GM18868 (cell line): Measurements from ENCODE around the gene POU2F1.

Source experiments
- ATAC-seq: cut with Tn5 transposase; IDR thresholded peaks from one replicate; pipeline ENCODE4 v1.9.1; 2021; ENCODE audit warnings: mild to moderate bottlenecking, moderate library complexity; ENCODE audit not compliant: unreplicated experiment

POU2F1 gene

GRCh38 chr1:167412920-167413319 lies 192.2 kb downstream of the POU2F1 start:
- no peak for ATAC-seq

GRCh38 chr1:167413328-167413727 lies 192.6 kb downstream of the POU2F1 start:
- no peak for ATAC-seq

DNA sequence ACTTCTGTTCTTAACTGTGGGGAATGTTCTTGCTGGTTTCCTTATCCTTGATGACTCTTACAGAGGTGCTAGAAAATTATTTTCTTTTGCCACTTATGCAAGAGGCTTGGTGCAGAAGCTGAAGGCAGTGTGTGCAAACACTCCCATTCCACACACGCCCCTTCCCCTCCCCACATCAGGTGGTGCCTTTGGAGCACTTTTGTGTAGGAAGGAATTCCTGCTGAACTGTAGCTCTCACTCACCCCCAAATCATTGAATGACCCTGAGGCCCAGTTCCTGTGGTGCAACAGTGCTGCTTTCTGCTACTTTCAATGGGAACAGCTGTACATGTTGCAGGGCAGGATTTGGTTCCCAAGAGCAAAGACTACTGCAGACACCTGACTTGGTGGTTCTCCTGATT lies 195.8 kb downstream of the POU2F1 start:
- no peak for ATAC-seq

DNA sequence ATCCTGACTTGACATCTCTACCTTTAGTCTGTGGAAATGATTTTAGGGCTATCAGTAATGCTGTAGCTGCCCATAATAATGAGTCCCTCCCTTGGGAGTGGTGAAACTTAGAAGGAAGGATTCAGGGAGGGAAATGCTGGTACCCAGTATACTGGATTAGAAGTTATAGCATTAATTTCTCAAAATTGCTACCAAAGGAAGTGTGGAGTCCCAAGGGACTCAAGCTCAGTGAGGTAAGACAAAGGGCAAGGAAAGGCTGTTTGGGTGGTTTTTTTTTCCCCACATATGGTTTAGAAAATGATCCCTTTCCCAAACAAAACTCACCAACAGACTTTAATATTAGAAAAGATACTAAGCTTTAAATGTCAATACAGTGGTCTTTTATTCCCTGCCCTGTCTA lies 197.7 kb downstream of the POU2F1 start:
- ATAC-seq, result no peak

- ATAC-seq, result no peak
These were observed 198.6 kb downstream of the POU2F1 start for GRCh38 chr1:167419245-167419644.

GRCh38 chr1:167420510-167420909 lies 199.8 kb downstream of the POU2F1 start:
- ATAC-seq, result no peak

DNA sequence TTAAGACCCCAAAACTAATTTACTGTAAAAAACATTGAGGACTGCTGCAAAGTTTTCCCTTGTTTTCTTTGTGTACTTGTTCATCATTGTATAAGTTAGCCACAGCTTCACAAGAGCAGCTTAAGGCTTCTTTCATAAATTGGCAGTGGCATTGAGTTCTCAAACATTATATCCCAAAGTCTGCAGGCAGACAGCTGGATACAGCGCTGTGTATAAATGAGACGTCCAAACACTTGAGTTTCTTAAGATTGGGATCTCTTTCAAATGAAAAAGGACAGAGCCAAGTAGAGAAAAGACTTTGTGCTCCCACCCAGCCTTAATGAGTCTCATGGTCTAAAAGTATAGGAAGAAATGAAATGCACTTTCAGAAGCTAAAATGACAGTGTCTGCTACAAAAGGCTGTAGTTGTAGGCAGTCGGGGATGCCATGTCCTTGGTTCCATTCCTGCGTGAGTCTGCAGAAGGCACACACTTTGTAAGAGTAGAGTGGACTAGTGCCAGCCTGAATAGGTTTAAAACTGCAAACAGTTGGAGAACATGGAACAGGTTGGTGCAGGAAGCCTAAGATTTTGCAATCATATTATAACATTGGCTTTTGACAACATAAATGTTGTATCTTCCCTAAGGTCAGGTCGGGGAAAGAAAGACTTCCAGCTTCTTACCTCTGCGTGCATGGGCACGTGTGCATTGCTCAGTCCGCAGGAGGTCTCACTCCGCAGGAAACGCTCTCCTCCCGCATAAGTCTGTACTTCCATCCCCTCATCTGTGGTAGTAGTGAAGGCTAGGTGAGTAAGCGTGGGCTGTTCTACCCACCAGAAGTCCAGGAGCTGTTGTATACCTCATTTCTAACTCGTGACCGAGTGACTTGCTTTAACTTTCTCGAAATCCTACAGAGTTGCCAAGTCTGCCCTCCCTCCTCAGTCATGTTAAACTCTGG lies 203.3 kb downstream of the POU2F1 start:
- no peak for ATAC-seq

GRCh38 chr1:167425482-167425881 lies 204.8 kb downstream of the POU2F1 start:
- no peak for ATAC-seq

- ATAC-seq, result no peak
These were observed 206.0 kb downstream of the POU2F1 start for GRCh38 chr1:167426716-167427115.

- ATAC-seq, result no peak
These were observed 207.2 kb downstream of the POU2F1 start for GRCh38 chr1:167427848-167428247.

GRCh38 chr1:167428395-167428794 lies 207.7 kb downstream of the POU2F1 start:
- no peak for ATAC-seq

GRCh38 chr1:167429612-167430011 lies 208.9 kb downstream of the POU2F1 start:
- ATAC-seq, result peak; percentile 34

- ATAC-seq, result peak; percentile 40
These were observed 209.6 kb downstream of the POU2F1 start for GRCh38 chr1:167430134-167430848.

DNA sequence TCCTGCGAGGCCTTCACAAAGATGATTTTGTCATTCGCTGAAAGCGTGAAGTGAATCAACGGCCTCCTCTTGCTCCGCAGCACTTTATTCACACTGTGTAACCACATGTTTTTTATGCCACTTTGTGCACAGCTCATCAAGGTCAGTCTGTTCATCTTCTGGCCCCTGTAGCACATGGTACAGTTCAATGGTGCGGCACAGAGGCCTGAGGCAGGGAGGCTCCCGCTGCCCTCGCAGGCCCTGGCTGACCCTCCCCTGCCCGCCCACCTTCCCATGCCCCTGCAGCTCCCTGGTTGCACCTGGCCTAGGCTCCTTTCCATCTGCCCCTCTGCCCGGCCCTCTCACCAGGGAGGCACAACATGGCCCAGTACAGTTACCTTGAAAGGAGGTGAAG lies 210.2 kb downstream of the POU2F1 start:
- ATAC-seq, result peak; percentile 20

DNA sequence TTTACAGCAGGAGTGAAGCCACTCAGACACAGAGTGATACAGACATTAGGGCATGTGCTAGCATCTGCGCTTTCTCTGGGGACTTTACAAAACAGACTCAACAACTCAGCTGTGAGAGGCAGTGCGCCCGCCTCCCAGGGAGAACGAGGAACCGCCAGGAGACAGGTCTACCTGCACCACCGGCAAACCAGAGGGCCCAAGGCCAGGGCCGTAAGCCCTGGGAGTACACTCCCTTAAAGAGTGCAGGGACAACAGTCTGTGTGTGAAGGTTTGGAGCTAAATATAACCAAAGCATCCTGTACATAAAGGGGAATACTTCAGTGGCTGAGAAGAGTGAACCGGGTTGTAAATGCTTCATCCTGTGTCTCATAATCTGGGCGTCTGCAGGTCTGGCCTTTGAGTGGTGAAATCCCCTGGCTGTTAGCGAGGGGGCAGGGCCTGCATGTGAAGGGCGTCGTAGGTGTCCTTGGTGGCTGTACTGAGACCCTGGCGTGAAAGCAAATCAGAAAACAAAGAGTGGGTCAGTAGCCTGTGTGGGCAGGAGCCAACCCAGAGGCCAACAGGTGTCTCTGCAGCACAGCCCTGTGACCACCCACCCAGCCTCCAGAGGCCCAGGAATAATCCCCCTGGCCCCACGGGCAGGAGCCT lies 210.7 kb downstream of the POU2F1 start:
- ATAC-seq, result peak; percentile 58

- no peak for ATAC-seq
These were observed 211.4 kb downstream of the POU2F1 start for GRCh38 chr1:167431909-167432650.

DNA sequence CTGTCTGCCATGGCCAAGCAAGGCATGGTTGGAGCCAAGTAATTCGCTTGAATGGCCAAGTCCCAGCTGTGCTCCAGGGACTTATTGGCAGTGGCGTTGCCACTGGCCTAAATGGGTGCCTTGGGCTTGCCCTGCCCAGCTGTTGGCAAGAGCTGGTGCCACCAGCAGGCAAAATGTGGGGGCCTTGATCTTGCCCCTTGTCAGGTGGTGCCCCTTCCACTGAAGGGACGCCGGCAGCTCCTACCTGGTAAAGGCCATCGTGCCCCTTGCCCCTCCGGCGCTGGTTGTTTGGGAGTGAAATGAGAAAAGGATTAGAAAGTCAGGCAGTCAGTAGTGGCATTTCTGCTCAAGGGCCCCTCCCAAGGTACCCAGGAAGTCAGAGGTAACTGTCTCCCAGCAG lies 212.1 kb downstream of the POU2F1 start:
- no peak for ATAC-seq

DNA sequence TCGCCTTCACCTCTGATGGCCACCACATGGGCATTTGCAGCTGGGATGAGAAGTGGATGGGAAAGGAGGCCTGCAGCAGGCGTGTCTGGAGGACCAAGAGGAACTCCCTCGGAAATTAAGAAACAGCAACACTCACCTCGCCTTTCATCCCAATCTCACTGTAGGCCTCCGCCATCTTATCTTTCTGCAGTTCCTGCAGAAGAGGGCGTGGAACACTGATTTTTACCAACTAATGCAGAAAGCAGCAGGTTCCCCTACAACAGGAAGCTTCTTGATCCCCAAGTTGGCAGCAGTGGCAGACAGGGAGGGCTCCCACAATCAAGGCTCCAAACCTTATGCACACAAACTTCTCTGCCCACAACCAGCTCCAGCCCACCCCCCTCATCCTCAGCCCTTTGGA lies 213.2 kb downstream of the POU2F1 start:
- ATAC-seq, result no peak

GRCh38 chr1:167434306-167434705 lies 213.6 kb downstream of the POU2F1 start:
- ATAC-seq, result no peak

DNA sequence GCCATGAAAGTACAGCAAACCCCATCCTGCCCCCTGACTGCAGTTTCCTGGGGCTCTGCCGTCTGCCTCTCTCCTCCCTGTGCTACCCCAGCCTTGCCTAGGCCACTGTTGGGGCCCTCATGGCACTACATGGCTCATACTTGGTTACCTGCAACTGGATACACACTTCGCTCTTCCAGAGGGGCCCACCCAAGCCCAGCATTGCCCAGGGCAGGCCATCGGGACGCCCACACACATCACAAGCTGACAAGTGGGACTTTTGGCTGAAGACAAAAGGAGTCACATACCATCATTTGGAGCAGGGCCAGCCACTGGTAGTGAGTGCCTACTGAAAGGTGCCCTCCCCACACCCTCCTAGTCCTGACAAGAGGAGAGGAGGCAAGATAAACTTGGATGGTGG lies 214.8 kb downstream of the POU2F1 start:
- no peak for ATAC-seq
